HepG2 (cell line): ENCODE data around the gene TNFRSF18. TPM values are rescaled to one million over a fixed set of nuclear protein-coding genes. Genes with fewer than 3 reads are reported as not detected.

Source experiments
- ATAC-seq: fragments of 200-7000 bp; cut with Tn5 transposase; 3 replicates; pipeline ENCODE4 v1.9.1; 2020; ENCODE audit warnings: mild to moderate bottlenecking, moderate library complexity
- BruUV-seq: library from RNA; stranded (reverse); fragments of 400-500 nt; replicated peaks from 2 replicates; lab custom pipeline; 2021; lab: Mats Ljungman, UMichigan
- CTCF ChIA-PET: fragments of 300-600 bp; formaldehyde crosslinking; extraction: SDS; loops from one replicate; lab custom pipeline; 2021; ENCODE audit warnings: low total read pairs, inconsistent platforms, low intra/inter-chr PET ratio; lab: Yijun Ruan, JAX
- POLR2A ChIA-PET: fragments of 350-600 bp; sonication (Branson Sonifier 250); formaldehyde crosslinking; loops from one replicate; lab custom pipeline; 2020; ENCODE audit warnings: antibody characterized with exemption, inconsistent platforms; lab: Yijun Ruan, JAX
- DNase-seq: peaks from one replicate; pipeline ENCODE4 v3.0.0-alpha.2; 2015; ENCODE audit warnings: low spot score
- FAIRE-seq: peaks from 3 replicates; lab custom pipeline; 2011; peaks lifted over from hg19 to GRCh38; lab: Jason Lieb, UNC
- H2AFZ ChIP-seq: one replicate; pipeline ENCODE4 v1.6.1; 2011; ENCODE audit warnings: low read length, inconsistent platforms
- H3K27ac ChIP-seq: fragments of 300-600 bp; 3 replicates; pipeline ENCODE4 v1.8.0; 2011; ENCODE audit warnings: mixed run types, mild to moderate bottlenecking, mixed read lengths, low read length, inconsistent platforms; ENCODE audit not compliant: insufficient read depth; ENCODE audit errors: extremely low read length
- H3K27me3 ChIP-seq, 2 experiments: fragments of 200-600 bp in 1 of 2; 2 replicates in 1 of 2; 3 replicates in 1 of 2; pipeline versions ENCODE4 v1.6.0 to v1.8.0; 2011; ENCODE audit warnings: low read length in 2 of 2, mild to moderate bottlenecking in 2 of 2, moderate library complexity in 2 of 2, inconsistent platforms in 1 of 2; ENCODE audit not compliant: insufficient read depth in 2 of 2, control insufficient read depth in 1 of 2
- H3K36me3 ChIP-seq, 2 experiments: fragments of 200-600 bp in 1 of 2; replicated peaks in 1 of 2; 2 replicates in 1 of 2; 3 replicates in 1 of 2; pipeline versions ENCODE4 v1.5.1 to v1.8.0; 2011; ENCODE audit warnings: low read length in 2 of 2, inconsistent platforms in 1 of 2; ENCODE audit not compliant: insufficient read depth in 2 of 2, control insufficient read depth in 1 of 2
- H3K4me1 ChIP-seq: 2 replicates; pipeline ENCODE4 v1.5.1; 2012; ENCODE audit warnings: low read length, inconsistent platforms; ENCODE audit not compliant: insufficient read depth
- H3K4me2 ChIP-seq: 2 replicates; pipeline ENCODE4 v1.6.0; 2011; ENCODE audit warnings: low read depth, low read length, inconsistent platforms
- H3K4me3 ChIP-seq, 3 experiments: fragments of 200-600 bp in 1 of 3; sonication (generic), shearing (Covaris generic) in 1 of 3; replicated peaks in 1 of 3; 2 replicates each; pipeline ENCODE4 v1.5.1; 2011 to 2016; ENCODE audit warnings: low read length in 3 of 3, inconsistent platforms in 2 of 3, low read depth in 2 of 3, mild to moderate bottlenecking in 2 of 3, control low read depth in 1 of 3, mixed read lengths in 1 of 3; ENCODE audit not compliant: insufficient read depth in 1 of 3
- H3K79me2 ChIP-seq: one replicate; pipeline ENCODE4 v1.6.1; 2011; ENCODE audit warnings: low read length, inconsistent platforms; ENCODE audit not compliant: insufficient read depth
- H3K9ac ChIP-seq: 2 replicates; pipeline ENCODE4 v1.6.0; 2011; ENCODE audit warnings: mild to moderate bottlenecking, low read depth, low read length, inconsistent platforms; ENCODE audit not compliant: insufficient read depth
- H3K9me3 ChIP-seq: 2 replicates; pipeline ENCODE4 v1.5.1; 2012; ENCODE audit warnings: mild to moderate bottlenecking, low read length
- H4K20me1 ChIP-seq: 2 replicates; pipeline ENCODE4 v1.6.0; 2011; ENCODE audit warnings: inconsistent platforms, mild to moderate bottlenecking, low read length, moderate library complexity; ENCODE audit not compliant: insufficient read depth
- ARNT2 ChIP-seq: sonication (generic); formaldehyde crosslinking; IDR thresholded peaks from 2 replicates; pipeline ENCODE4 v1.8.0; 2022; ENCODE audit warnings: mild to moderate bottlenecking, low read depth, missing genetic modification reagents, moderate library complexity
- MTF1 ChIP-seq: sonication (generic); formaldehyde crosslinking; IDR thresholded peaks from 2 replicates; pipeline ENCODE4 v1.5.0; 2020; ENCODE audit warnings: missing genetic modification reagents
- NPAS2 ChIP-seq: sonication (generic); formaldehyde crosslinking; IDR thresholded peaks from 2 replicates; pipeline ENCODE4 v1.8.0; 2022; ENCODE audit warnings: mild to moderate bottlenecking, missing genetic modification reagents, borderline replicate concordance
- PHF5A ChIP-seq: IDR thresholded peaks from one replicate; pipeline ENCODE4 v1.6.1; 2018; ENCODE audit warnings: low read depth, missing genetic modification reagents; ENCODE audit not compliant: unreplicated experiment
- ZNF224 ChIP-seq: sonication (generic); formaldehyde crosslinking; IDR thresholded peaks from 2 replicates; pipeline ENCODE4 v1.5.0; 2020; ENCODE audit warnings: mild to moderate bottlenecking, missing genetic modification reagents
- ZNF709 ChIP-seq: sonication (generic); formaldehyde crosslinking; IDR thresholded peaks from 2 replicates; pipeline ENCODE4 v1.5.0; 2020; ENCODE audit warnings: mild to moderate bottlenecking, missing genetic modification reagents
- WGBS: methylation state at CpG from one replicate; pipeline ENCODE4 v1.1.6; 2017; ENCODE audit warnings: low lambda C conversion rate; 5-methylcytosine and 5-hydroxymethylcytosine counted together
- in situ Hi-C: cut with HindIII; loops from 2 replicates; pipeline ENCODE4 v1.10.0; 2017; ENCODE audit warnings: low pct_unique_long_range_greater_than_20kb; ENCODE audit not compliant: extremely low pct_ligation_motif_present
- intact Hi-C: fragments of 100-400 bp; cut with micrococcal nuclease; formaldehyde crosslinking; loops from one replicate; pipeline ENCODE4 v1.10.0; 2022; ENCODE audit not compliant: unreplicated experiment
- polyA plus RNA-seq, 8 experiments: library from polyadenylated mRNA; depleted of rRNA in 3 of 8; stranded (reverse) in 7 of 8; unstranded in 1 of 8; fragments of >200 nt; fragmentation: Illumina TruSeq in 4 of 8; extraction: Trizol in 4 of 8; gene quantifications; 2 replicates each; pipeline versions ENCODE4 v1.2.1 to v1.2.3, GENCODE V29; 2011 to 2016; ENCODE audit warnings: low read depth in 4 of 8, missing spikeins in 1 of 8, mixed read lengths in 1 of 8; ENCODE audit not compliant: insufficient read depth in 1 of 8
- total RNA-seq, 5 experiments: library from RNA; depleted of rRNA; stranded (reverse); fragments of >200 nt; fragmentation: Illumina TruSeq; extraction: Trizol; gene quantifications; 2 replicates each; pipeline ENCODE4 v1.2.3, GENCODE V29; 2016; ENCODE audit warnings: low read depth in 1 of 5
- TF ChIP-seq, protein P1 (sequence below): fragments of 450-650 bp; IDR thresholded peaks from 2 replicates; pipeline ENCODE4 v1.6.1; 2017
- TF ChIP-seq, protein P2 (sequence below): sonication (generic); formaldehyde crosslinking; IDR thresholded peaks from 2 replicates; pipeline ENCODE4 v1.4.0; 2020; ENCODE audit warnings: mild to moderate bottlenecking, missing genetic modification reagents

TNFRSF18 gene
- total and polyA plus RNA-seq, 2 of the 13 experiments (the other 11 are each of a cell fraction or from before 2014, with no cell fraction given), result not detected

DNA sequence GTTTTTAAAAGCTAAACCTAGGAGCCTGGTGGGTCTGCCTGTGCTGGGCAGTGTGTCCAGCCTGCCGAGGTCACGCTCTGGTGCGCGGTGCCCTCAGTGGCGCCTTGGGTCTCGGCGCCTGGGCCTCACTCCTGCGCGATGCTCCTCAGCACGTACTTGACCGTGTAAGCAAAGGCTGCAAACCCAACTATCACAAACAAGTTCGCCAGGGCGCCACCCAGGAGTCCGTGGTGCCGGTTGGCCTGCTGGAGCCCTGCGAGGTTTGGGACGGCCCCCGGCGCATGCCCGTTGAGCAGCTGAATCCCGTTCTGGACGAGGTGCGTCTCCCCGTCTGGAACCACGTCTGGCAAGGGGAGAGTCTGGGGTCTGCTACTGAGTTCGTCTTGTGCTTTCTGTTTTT is 48.7 kb upstream of the TNFRSF18 start:
- TF ChIP-seq ZNF709 (no peak), ZNF224 (no peak), ARNT2 (CRISPR knock-in tag) (no peak), NPAS2 (CRISPR knock-in tag) (no peak), PHF5A (CRISPR knock-in tag) (no peak), MTF1 (CRISPR knock-in tag) (no peak)
- TF ChIP-seq, protein P1, sequence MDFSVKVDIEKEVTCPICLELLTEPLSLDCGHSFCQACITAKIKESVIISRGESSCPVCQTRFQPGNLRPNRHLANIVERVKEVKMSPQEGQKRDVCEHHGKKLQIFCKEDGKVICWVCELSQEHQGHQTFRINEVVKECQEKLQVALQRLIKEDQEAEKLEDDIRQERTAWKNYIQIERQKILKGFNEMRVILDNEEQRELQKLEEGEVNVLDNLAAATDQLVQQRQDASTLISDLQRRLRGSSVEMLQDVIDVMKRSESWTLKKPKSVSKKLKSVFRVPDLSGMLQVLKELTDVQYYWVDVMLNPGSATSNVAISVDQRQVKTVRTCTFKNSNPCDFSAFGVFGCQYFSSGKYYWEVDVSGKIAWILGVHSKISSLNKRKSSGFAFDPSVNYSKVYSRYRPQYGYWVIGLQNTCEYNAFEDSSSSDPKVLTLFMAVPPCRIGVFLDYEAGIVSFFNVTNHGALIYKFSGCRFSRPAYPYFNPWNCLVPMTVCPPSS, result no peak
- TF ChIP-seq, protein P2, sequence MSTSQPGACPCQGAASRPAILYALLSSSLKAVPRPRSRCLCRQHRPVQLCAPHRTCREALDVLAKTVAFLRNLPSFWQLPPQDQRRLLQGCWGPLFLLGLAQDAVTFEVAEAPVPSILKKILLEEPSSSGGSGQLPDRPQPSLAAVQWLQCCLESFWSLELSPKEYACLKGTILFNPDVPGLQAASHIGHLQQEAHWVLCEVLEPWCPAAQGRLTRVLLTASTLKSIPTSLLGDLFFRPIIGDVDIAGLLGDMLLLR (CRISPR knock-in tag), result no peak
- TF ChIP-seq, all 625 proteins: peak for 0
- CTCF ChIA-PET, result no interaction called here
- no peak for ATAC-seq
- no peak overlapping the region for H3K4me2 ChIP-seq
- no peaks in the 10 kb centered on the region for H4K20me1 ChIP-seq
- H2AFZ ChIP-seq, result no peak overlapping the region
- no peaks in the 10 kb centered on the region for H3K27me3 ChIP-seq
- no peak for FAIRE-seq
- POLR2A ChIA-PET, result no interaction called here
- no peak overlapping the region for H3K9ac ChIP-seq
- intact Hi-C loops (no loop called here), in situ Hi-C loops (no loop called here)
- H3K4me3 ChIP-seq, result no peak overlapping the region
- BruUV-seq, result no TSS peak
- no peaks in the 10 kb centered on the region for H3K79me2 ChIP-seq
- H3K36me3 ChIP-seq, result peaks cover 12 to 26% of the 10 kb centered on the region in 2 experiments; a peak in 4 of 5 replicates
- 99% methylated on average over 20 of the region's 26 CpGs for WGBS
- no peak overlapping the region for H3K27ac ChIP-seq
- DNase-seq, result no peak
- H3K4me1 ChIP-seq, result no peaks in the 10 kb centered on the region
- no peaks in the 10 kb centered on the region for H3K9me3 ChIP-seq
